ENCODE results near the gene TMEM170B. TPM values are rescaled to one million over a fixed set of nuclear protein-coding genes. Genes with fewer than 3 reads are reported as not detected.

The TMEM170B gene
- polyA plus RNA-seq, 1 donor (not counting 4 experiments of a cell fraction or from before 2014, with no cell fraction given): 0.08 TPM

DNA sequence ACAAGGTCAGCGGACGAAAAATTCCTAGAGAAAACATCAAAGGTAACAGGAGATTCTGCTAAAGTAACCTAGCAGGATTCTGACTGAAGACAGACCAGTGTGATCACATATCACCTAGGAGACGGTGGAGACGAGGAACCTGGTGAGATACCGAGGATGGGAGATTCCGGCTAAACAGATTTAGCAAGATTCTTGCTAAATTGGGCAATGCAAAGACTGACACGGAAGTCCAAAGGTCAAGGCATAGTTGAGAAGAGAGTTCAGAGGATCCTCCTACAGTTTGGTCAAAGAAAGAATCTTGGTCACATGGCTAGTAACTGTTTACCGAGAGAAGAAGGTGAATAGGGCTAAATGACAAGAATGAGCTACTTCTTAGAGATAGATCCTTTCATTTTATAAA, 61.1 kb downstream of the TMEM170B start:
- no peak overlapping the region for H3K27ac ChIP-seq (ENCODE audit: control insufficient read depth, insufficient read depth, low read length)
- dilution Hi-C loops (cut with MboI; ENCODE audit: extremely low pct_ligation_motif_present, low sequenced_read_pairs): no loop called here
- no peaks in the 10 kb centered on the region for H3K4me1 ChIP-seq (ENCODE audit: control insufficient read depth, extremely low read depth, insufficient read depth, low read length)
- no peak for FAIRE-seq
- H3K79me2 ChIP-seq (ENCODE audit: control insufficient read depth, insufficient read depth, low read length): no peaks in the 10 kb centered on the region
- no peak overlapping the region for H2AFZ ChIP-seq (ENCODE audit: control insufficient read depth, low read length)
- no peaks in the 10 kb centered on the region for H3K9me1 ChIP-seq (ENCODE audit: control insufficient read depth, extremely low read depth, insufficient read depth, low read length)
- no peak for DNase-seq (ENCODE audit: low read depth, low spot score)
- no peaks in the 10 kb centered on the region for H3K36me3 ChIP-seq (ENCODE audit: control insufficient read depth in 2 of 2, extremely low read depth in 1 of 2, insufficient read depth in 2 of 2, low read length in 2 of 2)
- H4K20me1 ChIP-seq (ENCODE audit: control insufficient read depth, extremely low read depth, insufficient read depth, low read length): no peaks in the 10 kb centered on the region
- H3K27me3 ChIP-seq (ENCODE audit: control insufficient read depth, extremely low read depth, insufficient read depth, low read length): peaks cover 3% of the 10 kb centered on the region
- H3K4me3 ChIP-seq (ENCODE audit: control insufficient read depth in 2 of 3, extremely low read depth in 1 of 3, insufficient read depth in 2 of 3, low read depth in 1 of 3, low read length in 3 of 3): no peak overlapping the region
- no peak overlapping the region for H3K4me2 ChIP-seq (ENCODE audit: control insufficient read depth, extremely low read depth, insufficient read depth, low read depth, low read length)
- TF ChIP-seq, protein P1, sequence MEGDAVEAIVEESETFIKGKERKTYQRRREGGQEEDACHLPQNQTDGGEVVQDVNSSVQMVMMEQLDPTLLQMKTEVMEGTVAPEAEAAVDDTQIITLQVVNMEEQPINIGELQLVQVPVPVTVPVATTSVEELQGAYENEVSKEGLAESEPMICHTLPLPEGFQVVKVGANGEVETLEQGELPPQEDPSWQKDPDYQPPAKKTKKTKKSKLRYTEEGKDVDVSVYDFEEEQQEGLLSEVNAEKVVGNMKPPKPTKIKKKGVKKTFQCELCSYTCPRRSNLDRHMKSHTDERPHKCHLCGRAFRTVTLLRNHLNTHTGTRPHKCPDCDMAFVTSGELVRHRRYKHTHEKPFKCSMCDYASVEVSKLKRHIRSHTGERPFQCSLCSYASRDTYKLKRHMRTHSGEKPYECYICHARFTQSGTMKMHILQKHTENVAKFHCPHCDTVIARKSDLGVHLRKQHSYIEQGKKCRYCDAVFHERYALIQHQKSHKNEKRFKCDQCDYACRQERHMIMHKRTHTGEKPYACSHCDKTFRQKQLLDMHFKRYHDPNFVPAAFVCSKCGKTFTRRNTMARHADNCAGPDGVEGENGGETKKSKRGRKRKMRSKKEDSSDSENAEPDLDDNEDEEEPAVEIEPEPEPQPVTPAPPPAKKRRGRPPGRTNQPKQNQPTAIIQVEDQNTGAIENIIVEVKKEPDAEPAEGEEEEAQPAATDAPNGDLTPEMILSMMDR (optimal IDR thresholded peaks at IDR 0.05 in 1 of 3, IDR thresholded peaks at IDR 0.05 in 1 of 3, conservative IDR thresholded peaks at IDR 0.05 in 1 of 3; ENCODE audit: extremely low read depth in 1 of 3, insufficient read depth in 2 of 3, low read length in 3 of 3): no peak
- TF ChIP-seq EZH2 (IDR thresholded peaks at IDR 0.05; ENCODE audit: low read length): no peak
- H3K9me3 ChIP-seq (ENCODE audit: control insufficient read depth, low read depth, low read length): no peaks in the 10 kb centered on the region
- H3K9ac ChIP-seq (ENCODE audit: control insufficient read depth, extremely low read depth, insufficient read depth, low read length): no peak overlapping the region

DNA sequence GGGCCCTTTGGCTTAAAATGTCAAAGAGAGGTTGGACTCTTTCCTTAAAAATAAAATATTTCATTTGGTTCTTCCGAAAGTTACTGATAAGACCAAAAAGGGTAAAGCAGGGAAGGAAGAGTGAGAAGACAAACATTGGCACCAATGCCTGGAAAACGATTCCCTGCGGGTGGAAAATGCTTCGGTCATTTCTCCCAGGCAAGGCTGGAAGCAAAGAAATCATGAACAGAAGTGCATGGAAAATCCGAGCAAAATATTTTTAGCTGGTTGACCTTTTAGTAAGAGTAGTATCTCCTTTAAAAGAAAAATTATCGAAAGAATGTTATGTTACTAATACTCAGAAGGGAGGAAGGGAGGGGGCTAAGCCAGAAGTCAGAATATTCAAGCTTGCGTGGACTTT, 62.7 kb downstream of the TMEM170B start:
- H3K27me3 ChIP-seq (ENCODE audit: control insufficient read depth, extremely low read depth, insufficient read depth, low read length): peaks cover 3% of the 10 kb centered on the region
- no peaks in the 10 kb centered on the region for H3K36me3 ChIP-seq (ENCODE audit: control insufficient read depth in 2 of 2, extremely low read depth in 1 of 2, insufficient read depth in 2 of 2, low read length in 2 of 2)
- no peak for TF ChIP-seq EZH2 (IDR thresholded peaks at IDR 0.05; ENCODE audit: low read length)
- TF ChIP-seq, protein P1 (optimal IDR thresholded peaks at IDR 0.05 in 1 of 3, IDR thresholded peaks at IDR 0.05 in 1 of 3, conservative IDR thresholded peaks at IDR 0.05 in 1 of 3; ENCODE audit: extremely low read depth in 1 of 3, insufficient read depth in 2 of 3, low read length in 3 of 3): no peak
- no peak overlapping the region for H3K9ac ChIP-seq (ENCODE audit: control insufficient read depth, extremely low read depth, insufficient read depth, low read length)
- H3K79me2 ChIP-seq (ENCODE audit: control insufficient read depth, insufficient read depth, low read length): no peaks in the 10 kb centered on the region
- no peaks in the 10 kb centered on the region for H4K20me1 ChIP-seq (ENCODE audit: control insufficient read depth, extremely low read depth, insufficient read depth, low read length)
- H3K4me1 ChIP-seq (ENCODE audit: control insufficient read depth, extremely low read depth, insufficient read depth, low read length): no peaks in the 10 kb centered on the region
- no peak overlapping the region for H2AFZ ChIP-seq (ENCODE audit: control insufficient read depth, low read length)
- no peak for DNase-seq (ENCODE audit: low read depth, low spot score)
- H3K4me2 ChIP-seq (ENCODE audit: control insufficient read depth, extremely low read depth, insufficient read depth, low read depth, low read length): no peak overlapping the region
- no peak for FAIRE-seq
- H3K9me1 ChIP-seq (ENCODE audit: control insufficient read depth, extremely low read depth, insufficient read depth, low read length): no peaks in the 10 kb centered on the region
- no peak overlapping the region for H3K27ac ChIP-seq (ENCODE audit: control insufficient read depth, insufficient read depth, low read length)
- dilution Hi-C loops (cut with MboI; ENCODE audit: extremely low pct_ligation_motif_present, low sequenced_read_pairs): no loop called here
- no peaks in the 10 kb centered on the region for H3K9me3 ChIP-seq (ENCODE audit: control insufficient read depth, low read depth, low read length)
- H3K4me3 ChIP-seq (ENCODE audit: control insufficient read depth in 2 of 3, extremely low read depth in 1 of 3, insufficient read depth in 2 of 3, low read depth in 1 of 3, low read length in 3 of 3): no peak overlapping the region
